Ishikawa (cell line): ENCODE results near the gene GABRR1.

ENCODE experiments used
- CEBPB ChIP-seq: IDR thresholded peaks from 2 replicates; pipeline ENCODE4 v1.6.1; 2012
- CREB1 ChIP-seq: IDR thresholded peaks from 2 replicates; pipeline ENCODE4 v1.6.1; 2012; ENCODE audit warnings: low read depth
- EGR1 ChIP-seq: IDR thresholded peaks from 2 replicates; pipeline ENCODE4 v1.6.1; 2012
- EP300 ChIP-seq: IDR thresholded peaks from 2 replicates; pipeline ENCODE4 v1.6.1; 2012; ENCODE audit warnings: borderline replicate concordance
- FOXM1 ChIP-seq: IDR thresholded peaks from 2 replicates; pipeline ENCODE4 v1.6.1; 2012; ENCODE audit warnings: low read depth, borderline replicate concordance
- NFIC ChIP-seq: IDR thresholded peaks from 2 replicates; pipeline ENCODE4 v1.6.1; 2012
- RAD21 ChIP-seq: IDR thresholded peaks from 2 replicates; pipeline ENCODE4 v1.6.1; 2012; ENCODE audit warnings: low read depth
- TAF1 ChIP-seq: IDR thresholded peaks from 2 replicates; pipeline ENCODE4 v1.6.1; 2012; ENCODE audit warnings: low read depth, mild to moderate bottlenecking
- TCF12 ChIP-seq: IDR thresholded peaks from 2 replicates; pipeline ENCODE4 v1.6.1; 2012; ENCODE audit warnings: low read depth
- TEAD4 ChIP-seq: IDR thresholded peaks from 2 replicates; pipeline ENCODE4 v1.6.1; 2012
- USF1 ChIP-seq: IDR thresholded peaks from 2 replicates; pipeline ENCODE4 v1.6.1; 2012
- YY1 ChIP-seq: IDR thresholded peaks from 2 replicates; pipeline ENCODE4 v1.6.1; 2012; ENCODE audit warnings: low read depth
- ZBTB7A ChIP-seq: IDR thresholded peaks from 2 replicates; pipeline ENCODE4 v1.6.1; 2012; ENCODE audit warnings: low read depth
- TF ChIP-seq, protein P1 (sequence below): IDR thresholded peaks from 2 replicates; pipeline ENCODE4 v1.6.1; 2012; ENCODE audit warnings: low read depth, mild to moderate bottlenecking
- TF ChIP-seq, protein P2 (sequence below): IDR thresholded peaks from 2 replicates; pipeline ENCODE4 v1.6.1; 2012

Gene GABRR1

DNA sequence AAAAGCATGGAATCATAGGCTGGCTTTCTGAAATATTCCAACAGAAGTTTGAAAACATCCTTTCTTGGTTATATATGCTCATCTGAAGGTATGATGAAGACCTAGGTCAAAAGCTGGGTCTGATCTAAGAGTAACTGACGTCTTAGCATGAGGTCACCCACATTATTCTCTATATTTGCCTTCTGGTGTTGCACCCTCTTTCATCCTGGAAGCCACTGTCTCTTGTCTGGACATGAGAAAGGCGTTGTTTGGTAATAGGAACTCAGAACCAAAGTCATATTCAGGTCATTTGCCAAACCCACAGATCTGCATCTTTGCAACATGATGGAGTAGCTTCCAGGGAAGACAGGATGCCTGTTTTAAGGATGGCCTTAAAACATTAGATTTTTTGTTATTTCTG lies 17.6 kb downstream of the GABRR1 start:
- TF ChIP-seq TCF12 (no peak), YY1 (no peak), NFIC (no peak), RAD21 (no peak)

DNA sequence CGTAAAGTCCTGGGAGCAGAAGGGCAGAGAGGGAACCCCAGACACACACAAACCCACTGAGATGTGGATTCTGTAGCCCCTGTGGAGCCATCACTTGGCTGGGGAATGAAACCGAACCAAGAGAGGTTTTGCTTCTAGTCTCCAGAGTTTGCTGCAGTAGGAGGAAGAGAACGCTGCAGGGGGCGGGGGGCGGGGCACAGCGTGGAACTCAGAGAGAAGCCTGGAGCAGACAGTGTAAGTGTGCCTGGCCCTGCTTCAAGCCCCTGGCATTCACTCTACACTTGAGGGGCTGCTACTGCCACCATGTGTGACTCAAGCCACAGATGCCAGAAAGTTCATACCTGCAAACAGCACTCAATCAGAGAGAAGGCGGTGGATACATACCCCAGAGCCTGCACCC lies 18.9 kb downstream of the GABRR1 start:
- TF ChIP-seq, protein P1, sequence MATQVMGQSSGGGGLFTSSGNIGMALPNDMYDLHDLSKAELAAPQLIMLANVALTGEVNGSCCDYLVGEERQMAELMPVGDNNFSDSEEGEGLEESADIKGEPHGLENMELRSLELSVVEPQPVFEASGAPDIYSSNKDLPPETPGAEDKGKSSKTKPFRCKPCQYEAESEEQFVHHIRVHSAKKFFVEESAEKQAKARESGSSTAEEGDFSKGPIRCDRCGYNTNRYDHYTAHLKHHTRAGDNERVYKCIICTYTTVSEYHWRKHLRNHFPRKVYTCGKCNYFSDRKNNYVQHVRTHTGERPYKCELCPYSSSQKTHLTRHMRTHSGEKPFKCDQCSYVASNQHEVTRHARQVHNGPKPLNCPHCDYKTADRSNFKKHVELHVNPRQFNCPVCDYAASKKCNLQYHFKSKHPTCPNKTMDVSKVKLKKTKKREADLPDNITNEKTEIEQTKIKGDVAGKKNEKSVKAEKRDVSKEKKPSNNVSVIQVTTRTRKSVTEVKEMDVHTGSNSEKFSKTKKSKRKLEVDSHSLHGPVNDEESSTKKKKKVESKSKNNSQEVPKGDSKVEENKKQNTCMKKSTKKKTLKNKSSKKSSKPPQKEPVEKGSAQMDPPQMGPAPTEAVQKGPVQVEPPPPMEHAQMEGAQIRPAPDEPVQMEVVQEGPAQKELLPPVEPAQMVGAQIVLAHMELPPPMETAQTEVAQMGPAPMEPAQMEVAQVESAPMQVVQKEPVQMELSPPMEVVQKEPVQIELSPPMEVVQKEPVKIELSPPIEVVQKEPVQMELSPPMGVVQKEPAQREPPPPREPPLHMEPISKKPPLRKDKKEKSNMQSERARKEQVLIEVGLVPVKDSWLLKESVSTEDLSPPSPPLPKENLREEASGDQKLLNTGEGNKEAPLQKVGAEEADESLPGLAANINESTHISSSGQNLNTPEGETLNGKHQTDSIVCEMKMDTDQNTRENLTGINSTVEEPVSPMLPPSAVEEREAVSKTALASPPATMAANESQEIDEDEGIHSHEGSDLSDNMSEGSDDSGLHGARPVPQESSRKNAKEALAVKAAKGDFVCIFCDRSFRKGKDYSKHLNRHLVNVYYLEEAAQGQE, result no peak
- TF ChIP-seq NFIC (no peak), TEAD4 (no peak), EP300 (no peak), CREB1 (no peak), EGR1 (no peak), CEBPB (no peak), USF1 (no peak), TCF12 (no peak), TAF1 (no peak), ZBTB7A (no peak), RAD21 (no peak), FOXM1 (no peak), YY1 (no peak)
- TF ChIP-seq, protein P2, sequence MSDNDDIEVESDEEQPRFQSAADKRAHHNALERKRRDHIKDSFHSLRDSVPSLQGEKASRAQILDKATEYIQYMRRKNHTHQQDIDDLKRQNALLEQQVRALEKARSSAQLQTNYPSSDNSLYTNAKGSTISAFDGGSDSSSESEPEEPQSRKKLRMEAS, result no peak

- TF ChIP-seq USF1 (no peak), YY1 (no peak), RAD21 (no peak), NFIC (no peak), EP300 (no peak), TEAD4 (no peak), TAF1 (no peak), ZBTB7A (no peak), TCF12 (no peak), FOXM1 (no peak), CEBPB (no peak), CREB1 (no peak), EGR1 (no peak)
- TF ChIP-seq, protein P2, result no peak
- TF ChIP-seq, protein P1, result no peak
These were observed 20.0 kb downstream of the GABRR1 start for GRCh38 chr6:89197141-89197540.

DNA sequence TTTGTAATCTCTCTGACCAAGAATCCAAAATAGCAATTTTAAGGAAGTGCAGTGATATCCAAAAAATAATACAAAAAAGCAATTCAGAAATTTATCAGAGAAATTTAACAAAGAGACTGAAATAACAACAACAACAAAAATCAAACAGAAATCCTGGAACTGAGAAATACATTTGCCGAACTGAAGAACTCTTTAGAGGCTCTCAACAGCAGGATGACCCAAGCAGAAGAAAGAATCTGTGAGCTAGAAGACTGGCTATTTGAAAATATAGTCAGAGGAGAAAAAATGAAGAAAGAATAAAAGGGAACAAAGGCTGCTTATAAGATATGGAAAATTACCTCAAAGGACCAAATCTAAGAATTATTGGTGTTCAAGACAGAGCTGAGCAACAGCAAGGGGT lies 22.6 kb downstream of the GABRR1 start:
- TF ChIP-seq ZBTB7A, result no peak
- no peak for TF ChIP-seq TCF12
- TF ChIP-seq EP300, result no peak
- no peak for TF ChIP-seq CEBPB
- TF ChIP-seq, protein P1, result no peak
- no peak for TF ChIP-seq NFIC
- no peak for TF ChIP-seq FOXM1
- TF ChIP-seq CREB1, result no peak
- TF ChIP-seq YY1, result no peak
- no peak for TF ChIP-seq TAF1
- TF ChIP-seq, protein P2, result no peak
- TF ChIP-seq EGR1, result no peak
